HG02852 (cell line): Measurements from ENCODE around the gene AQP12B.

ENCODE experiments used
- ATAC-seq: cut with Tn5 transposase; IDR thresholded peaks from one replicate; pipeline ENCODE4 v1.9.1; 2021; ENCODE audit warnings: mild to moderate bottlenecking, moderate library complexity; ENCODE audit not compliant: unreplicated experiment

AQP12B gene

DNA sequence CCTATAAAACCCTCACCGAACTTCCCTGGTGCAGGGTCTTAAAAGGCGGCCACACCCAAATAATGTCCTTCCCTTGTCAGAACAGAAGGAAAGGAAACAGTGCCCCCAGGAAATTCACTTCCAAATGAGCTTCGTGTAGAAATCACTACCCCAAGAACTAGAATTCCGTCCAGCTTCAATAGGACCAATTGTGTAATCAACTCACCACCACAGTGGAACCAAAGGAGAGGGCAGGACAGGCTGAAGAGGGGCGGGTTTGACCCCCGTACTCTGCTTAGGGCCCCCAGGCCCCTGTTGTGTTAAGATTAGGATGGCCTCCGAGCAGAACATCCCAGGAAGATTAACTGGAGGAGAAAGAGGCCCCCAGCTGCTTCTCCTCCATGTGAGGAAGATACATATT lies 33.4 kb downstream of the AQP12B start:
- ATAC-seq, result no peak

DNA sequence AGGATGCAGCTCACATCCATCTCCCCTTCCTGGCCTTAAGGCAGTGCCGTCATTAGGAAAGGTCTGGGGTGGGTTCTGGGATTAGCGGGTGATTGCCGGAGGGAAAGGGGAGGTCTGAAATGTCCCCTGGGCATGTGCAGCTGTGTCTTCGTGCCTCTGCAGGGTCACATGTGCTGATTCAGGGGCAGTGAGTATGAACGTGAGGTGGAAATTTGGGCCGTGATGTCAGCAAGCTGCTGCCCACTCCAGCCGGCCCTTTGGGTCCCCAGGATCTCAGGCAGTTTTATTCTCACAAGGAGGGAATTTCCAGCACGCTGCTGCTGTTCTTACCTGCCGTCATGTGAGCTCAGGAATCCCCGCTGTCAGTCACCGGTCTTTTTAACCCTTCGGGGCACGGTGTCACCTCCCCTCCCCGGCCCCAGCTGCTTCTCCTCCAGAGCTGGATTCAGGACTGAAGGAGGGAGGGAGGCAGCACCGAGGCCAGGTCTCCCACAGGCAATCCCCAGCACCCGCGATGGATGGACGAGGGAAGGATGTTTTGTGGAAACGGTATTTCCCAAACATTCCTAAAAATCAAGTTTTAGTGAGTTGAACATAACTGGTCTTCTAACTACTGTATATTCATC lies 33.9 kb downstream of the AQP12B start:
- no peak for ATAC-seq

DNA sequence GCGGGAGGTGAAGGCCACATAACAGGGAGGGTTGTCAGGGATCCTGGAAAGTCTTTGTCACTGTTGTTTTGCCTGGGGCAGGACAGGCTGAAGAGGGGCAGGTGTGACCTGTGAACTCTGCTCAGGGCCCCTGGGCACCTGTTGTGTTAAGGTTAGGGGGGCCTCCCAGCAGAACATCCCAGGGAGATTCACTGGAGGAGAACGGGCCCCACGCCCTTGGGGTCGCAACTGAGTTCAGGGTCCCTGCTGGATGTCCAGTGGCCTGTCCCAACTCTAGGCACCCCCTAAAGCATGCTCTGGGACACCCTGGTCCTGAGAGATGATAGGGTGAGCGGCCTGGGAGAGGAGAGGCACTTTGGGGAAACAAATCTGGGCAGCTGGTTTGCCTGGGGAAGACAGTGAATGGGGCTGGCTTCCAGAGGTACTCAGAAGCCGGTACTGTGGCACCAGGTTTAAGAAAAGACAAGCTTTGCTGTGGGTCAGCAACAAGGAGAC lies 34.5 kb downstream of the AQP12B start:
- no peak for ATAC-seq

DNA sequence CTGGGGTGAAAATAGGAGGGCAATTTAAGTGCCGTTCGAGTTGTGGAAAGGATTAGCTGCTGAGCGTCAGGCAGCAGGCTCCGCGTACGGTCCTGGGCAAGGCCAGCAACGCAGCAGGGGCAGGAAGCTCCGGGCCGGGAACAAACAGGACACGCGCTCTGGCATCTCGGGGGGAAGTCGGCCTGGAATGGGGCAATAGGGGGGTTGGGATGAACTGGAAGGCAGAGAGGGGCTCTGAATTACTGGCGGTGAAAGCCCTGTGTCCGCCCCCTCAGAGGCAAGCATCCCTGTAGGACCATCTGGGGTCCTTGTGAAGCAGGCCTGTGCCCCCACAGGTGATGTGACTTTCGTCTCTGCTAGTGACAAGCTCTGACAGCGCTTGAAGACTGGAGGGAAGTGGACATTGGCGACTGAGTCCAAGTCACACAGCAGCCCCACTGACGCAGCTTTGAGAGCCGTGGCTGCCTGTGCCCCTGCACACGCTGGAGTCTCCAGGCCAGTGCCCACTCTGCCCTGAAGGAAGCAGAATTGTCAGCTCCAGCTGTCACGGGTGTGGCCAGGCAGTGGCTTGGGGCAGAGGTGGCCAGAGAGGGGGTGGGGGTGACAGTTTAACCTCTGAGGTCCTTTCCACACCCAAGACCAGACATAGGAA lies 35.1 kb downstream of the AQP12B start:
- ATAC-seq, result no peak

DNA sequence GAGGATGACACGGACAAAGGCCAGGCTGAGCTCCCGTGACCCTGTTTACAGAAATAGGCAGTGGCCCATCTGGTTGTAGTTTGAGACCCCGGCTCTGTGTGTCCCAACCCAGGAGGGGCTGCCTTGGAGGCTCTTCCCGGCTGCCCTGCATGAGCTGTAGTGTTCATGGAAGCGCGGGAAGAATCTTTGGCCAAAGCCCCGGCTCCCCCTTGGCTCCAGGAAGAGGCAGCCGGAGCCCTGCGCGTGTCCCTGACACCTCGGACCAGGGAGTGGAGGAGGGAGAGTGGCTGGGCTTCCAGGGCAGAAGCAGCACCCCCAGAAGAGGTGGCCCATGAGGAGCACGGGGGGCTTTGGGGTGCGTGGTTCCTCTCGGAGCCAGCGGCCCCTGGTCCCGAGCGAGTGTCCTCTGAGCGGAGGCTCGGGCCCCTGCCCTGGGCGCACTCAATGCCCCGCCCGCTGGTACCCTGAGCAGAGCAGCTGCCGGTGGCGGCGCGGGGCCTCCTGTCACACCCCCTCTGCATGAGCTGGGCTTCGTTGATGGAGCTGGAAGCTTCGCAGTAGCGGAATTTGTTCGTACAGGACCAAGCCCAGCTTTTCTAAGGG lies 35.7 kb downstream of the AQP12B start:
- no peak for ATAC-seq

DNA sequence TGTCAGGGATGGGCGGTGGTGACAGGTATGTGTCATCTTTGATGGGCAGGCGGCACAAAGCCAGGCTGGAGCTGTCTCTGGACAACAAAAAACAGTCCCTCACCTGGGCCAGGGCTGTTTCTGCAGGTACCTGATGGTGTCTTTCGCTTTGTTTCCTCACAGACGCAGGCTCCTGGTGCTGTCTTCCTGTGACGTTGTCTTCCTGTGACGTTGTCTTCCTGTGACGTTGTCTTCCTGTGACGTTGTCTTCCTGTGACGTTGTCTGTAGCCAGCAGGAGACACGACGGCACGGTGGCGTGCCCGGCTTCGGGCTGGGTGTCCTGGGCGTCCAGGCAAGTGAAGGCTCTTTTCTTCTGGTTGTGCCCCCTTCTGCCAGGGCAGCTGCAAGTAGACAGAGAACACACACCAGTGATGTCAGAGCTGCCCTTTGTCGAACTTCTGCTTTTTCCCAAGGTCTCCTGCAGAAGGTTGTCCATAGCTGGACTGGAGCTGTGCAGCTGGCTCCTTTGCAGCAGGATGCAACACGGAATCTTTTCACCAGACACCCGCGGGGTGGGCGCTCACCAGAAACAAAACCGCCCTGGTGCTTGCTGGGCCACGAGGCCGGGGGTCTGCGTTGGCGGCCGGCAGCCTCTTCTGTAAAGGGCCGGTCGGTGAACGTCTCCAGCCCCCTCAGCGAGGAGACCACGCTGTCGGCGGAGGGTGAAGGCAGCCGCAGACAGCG lies 36.3 kb downstream of the AQP12B start:
- no peak for ATAC-seq

DNA sequence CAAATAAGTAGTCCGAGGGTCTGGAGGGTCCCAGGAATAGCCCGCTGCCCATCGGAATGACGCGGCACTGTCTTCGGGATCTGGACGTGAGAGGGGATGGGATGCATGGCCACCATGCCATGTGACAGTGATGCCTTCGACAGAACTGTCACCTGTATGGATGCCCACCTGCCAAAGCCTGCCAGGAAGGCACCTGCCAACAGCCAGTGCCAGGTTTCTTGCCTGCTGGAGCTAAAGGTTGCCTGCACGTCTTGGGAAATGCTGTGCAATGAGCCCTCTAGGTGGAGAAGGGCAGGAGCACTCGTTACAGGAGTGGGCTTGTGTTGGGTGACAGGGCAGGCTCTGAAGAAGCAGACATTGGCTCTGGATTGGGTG lies 36.9 kb downstream of the AQP12B start:
- no peak for ATAC-seq

DNA sequence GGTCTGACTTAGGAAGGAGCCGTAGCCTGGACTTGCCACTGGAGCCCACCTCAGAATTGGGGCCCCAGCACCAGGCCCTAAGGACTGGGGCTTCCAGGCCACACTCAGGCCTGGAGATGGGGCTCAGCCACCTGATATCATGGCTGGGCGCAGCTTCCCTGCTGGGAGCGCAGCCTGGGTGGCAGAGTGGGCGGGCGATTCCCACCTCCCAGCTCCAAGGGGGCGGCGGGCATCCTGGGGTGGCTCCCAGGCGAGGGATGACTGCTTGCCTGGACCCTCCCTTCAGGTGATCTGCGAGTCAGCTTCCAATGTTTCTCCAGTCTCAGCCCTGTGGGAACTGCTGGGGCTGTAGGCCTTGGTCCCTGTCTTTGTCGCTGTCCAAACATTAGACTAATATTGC lies 37.3 kb downstream of the AQP12B start:
- no peak for ATAC-seq

DNA sequence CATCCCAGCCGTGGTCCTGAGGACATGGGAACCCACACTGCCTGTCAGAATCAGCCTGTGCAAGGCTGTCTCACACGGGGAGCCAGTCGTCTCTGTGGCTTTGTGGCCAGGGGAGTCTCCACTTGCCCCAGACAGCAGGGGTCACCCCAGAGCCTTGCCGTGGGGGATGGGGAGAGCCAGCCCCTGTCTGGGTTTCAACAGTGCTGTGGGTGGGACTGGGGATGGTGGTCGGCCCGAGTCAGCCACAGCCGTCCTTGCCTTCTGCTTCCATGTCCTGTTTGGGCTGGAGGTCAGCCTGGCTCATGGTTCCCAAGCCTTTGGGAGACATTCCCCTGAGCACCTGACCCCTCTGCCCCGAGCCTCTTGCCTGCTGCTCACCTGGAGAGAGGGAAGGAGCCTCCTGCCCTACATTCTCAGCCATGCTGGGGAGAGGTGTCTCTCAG lies 37.8 kb downstream of the AQP12B start:
- no peak for ATAC-seq

DNA sequence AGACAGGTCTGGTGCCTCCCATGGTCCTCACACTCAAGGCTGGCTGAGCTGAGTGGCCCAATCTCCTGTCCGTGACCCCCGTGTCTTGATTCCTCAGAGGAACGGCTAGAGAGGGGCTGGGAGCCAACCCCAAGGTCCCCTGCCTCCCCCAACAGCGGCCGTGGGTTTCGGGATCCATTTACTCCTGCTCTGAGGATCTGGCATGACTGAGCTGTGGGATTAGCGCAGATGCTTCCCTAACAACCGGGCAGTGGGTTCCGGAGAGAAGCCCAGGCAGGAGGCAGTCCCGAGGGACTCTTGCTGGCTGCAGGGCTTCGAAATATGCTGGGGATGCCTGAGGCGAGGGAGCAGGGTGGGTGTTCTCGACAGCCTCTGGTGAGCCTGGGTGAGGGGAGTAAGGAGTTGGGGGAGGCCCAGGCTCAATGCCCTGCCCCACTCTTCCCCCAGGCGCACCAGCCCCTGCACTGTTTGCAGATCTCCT lies 38.5 kb downstream of the AQP12B start:
- ATAC-seq, result no peak

DNA sequence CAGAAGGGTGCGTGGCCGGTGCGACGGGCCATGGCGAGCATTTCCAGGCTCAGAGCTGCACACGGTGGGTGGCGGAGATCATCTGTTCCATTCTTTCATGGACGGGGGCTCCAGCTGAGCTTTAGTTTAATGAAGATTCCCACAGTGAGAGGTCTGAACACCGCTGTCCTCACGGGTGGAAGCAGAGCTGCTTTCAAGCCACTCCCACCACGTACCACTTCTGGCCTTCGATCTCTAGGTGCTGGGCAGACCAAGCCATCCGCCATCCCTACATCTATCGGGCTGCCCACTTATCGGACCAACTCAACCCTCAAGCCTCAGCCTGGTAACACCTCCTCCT lies 38.9 kb downstream of the AQP12B start:
- ATAC-seq, result no peak

DNA sequence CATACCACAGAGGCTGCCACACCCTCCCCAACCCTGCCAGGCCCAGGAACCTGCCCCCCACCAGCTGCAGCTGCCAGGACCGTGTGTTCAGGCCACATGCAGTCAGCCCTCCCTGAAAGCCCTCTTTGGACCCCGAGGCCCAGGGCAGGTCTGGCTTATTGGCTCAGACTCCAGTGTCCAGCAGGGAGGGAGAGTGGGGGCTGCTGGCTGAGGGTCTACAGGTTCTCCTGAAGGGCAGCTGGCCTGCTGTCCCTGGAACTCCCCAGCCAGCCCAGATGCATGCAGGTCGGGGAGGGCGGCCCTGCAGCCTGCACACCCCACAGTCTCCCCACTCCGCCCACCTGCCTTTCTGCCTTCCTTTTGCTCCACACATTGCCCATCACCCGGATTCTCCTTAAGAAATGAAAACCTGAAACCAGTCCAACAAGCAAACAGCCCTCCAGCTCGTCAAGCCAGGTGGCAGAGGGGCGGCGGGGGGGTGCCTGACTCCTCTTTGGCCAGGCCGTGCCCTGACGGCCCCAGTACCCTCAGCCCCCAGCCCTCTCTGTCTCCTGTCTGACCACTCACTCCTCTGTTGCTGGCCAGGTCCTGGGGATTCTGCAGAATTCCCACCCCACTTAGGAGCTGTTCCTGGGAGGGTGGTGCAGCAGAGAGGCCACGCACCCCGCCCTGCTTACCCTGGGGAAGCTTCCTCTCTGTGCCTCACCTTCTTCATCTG lies 39.4 kb downstream of the AQP12B start:
- no peak for ATAC-seq

DNA sequence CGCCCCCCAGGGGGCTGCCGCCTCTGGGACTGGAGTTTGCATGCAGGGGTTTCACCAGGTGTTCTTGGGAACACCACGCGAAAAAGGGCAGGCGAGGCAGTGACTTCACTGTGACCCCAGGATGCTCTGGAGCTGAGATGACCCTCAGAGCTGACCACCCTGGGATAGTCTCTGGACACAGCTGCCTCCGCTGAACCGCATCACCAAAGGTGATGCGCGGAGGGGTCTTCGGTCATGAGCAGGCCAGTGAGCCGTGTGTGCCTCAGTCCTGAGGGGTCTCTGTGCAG lies 39.9 kb downstream of the AQP12B start:
- ATAC-seq, result no peak

DNA sequence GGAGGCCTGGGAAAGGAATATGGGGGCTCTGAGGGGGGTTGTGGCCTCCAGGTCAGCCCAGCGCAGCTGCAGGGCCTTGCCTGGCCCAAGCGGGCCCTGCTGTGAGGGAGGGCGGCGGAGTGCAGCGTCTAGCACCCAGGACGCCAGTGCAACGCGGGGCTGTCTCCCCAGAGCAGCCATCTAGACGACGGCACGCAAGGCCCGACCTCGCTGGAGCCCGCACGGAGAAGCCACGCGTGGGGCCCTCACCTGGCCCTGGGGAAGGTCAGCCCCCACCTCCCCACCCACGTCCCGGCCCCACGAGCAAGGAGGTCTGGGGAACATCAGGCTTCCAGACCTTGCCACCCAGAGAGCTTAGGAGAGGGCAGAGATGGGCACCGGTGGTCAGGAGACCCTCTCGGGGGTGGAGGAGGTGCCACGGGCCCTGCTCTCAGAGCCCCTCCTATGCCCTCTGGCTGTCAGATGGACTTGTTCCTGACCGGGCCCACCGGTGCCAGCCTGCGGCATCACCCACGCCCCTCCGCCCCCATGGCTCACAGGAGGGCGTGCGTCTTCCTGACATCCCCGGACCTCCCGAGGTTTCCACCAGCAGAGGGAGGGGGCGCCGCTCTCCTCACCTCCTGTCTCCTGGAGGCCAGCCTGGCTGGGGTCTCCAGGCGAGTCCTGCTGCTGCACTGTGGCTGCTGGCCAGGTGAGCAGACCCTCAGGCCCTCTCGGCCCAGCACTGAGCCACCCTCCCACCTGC lies 40.5 kb downstream of the AQP12B start:
- no peak for ATAC-seq

DNA sequence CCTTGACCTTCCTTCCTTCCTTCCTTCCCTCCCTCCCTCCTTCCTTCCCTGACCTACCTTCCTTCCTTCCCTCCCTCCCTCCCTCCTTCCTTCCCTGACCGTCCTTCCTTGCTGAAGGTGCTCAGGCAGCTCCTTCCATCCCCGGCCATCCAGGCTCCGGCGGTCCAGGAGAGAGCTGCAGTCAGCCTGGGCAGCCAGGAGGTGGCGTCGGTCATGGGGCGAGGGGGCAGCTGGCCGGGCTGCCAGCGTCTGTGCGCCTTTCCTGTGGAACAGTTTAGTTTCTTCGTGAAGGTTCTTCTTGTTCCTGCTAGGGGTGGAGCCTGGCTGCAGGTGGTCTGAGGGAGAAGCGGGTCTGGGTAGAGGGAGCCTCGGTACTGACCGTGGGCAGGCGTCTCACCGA lies 41.7 kb downstream of the AQP12B start:
- ATAC-seq, result no peak

DNA sequence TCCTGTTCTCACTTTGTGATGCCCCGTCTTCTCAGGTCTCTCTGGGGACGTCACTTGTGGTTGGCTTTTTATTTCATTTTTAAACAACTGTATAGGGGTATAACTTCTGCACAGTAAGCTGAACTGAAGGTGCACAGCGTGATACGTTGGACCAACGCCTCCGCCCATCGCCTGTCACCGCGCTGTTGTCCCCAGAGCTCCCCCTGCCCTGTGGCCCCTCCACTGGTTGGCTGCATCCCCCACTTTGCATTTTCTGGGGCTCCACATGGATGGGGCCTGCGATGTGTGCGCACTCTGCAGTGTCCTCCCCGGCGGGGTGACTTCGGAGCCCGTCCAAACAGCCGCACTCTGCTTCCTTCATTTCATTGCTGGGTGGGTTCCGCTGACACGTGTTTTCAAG lies 43.1 kb downstream of the AQP12B start:
- ATAC-seq, result no peak

DNA sequence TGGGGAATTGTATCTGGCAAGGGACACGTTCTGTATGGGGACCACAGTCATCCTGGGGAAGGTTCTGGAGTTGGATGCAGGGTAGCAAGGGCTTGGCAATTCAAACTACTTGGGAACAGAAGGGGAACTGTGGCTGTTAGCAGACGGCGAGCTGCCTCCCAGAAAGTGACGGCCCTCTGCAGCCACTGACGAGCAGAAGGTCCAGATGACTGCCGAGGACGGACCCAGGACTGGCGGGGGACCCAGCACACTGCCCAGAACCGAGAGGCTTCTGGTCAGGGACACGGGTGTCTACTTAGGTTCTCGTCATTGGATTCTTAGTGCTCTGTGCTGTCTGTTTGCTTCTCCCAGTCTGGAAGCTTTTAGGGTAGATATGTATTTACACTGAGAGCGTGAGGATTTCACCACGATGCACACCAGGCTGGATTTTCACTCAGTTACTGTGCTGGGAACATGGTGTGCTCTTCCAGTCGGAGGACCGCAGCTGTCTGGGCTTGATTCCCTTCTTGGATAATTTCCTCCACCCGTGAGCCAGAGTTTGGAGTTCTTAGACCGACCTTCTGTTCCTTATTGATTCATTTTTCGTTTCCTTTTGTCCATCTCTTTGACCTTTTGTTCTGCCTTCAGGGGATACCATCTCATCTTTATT lies 44.0 kb downstream of the AQP12B start:
- ATAC-seq, result no peak

DNA sequence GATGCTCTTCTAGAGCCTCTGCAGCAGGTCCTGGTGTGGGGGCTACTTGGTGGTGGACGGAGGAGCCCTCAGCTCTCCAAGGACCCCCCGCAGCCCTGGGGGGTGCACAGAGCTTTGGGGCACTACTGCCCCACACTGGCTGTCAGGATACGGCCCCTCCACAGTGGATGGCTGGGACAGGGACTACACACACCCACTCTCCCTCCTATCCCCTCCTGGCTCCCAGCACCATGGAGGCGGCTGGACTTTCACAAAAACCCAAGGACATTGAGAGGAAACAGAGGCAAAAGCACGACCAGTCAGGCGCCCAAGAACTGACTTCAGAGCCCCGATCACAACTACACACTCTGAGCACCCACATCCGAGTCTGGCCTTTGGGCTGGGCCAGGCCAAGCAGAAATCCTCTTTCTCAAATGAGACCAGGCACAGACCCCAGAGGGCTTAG lies 44.8 kb downstream of the AQP12B start:
- ATAC-seq, result no peak

DNA sequence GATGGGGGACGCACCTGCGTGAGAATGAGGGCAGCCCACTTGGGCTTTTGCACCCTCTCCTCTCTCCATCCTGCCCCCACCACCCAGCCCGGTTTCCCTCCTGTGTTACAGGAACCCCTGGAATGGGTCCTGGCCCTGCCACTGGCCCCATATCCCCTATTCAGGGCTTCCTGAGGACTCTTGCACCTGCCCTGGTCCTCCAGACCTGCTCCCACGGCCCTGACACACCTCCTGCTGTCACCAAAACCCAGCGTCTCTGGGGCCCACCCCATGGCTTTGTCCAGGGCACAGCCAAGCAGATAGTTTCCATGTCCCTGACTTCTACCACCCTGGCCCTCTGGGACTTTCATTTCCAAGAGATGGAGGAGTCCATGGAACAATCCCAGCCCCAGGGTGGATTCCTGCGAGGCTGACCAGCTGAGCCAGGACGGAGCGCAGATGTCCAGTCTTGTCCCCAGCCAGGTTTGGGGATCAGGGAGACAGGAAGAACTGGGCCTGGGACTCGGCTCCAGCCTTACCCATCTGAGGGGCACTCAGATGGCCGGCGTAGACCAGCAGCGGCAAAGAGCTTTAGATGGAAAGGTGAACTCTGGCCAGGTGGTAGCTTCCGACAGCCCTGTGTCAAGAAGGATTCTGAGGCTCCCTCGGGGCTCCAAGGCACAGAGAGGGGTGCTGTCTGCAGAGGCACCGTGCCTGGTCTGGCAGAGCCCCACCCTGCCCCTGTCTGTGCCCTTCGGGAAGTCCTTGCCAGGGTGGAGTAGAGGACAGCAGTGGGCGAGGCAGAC lies 45.4 kb downstream of the AQP12B start:
- ATAC-seq, result no peak
